Islet precursor cell (in vitro differentiated cells): ENCODE measurements around the gene CD84.
"Not testable (repeated sequence)": the region's sequence is repeated elsewhere in the genome, so short reads cannot be mapped to it uniquely, and the experiment has no call there.

Source experiments
- DNase-seq: peaks from one replicate; pipeline ENCODE4 v3.0.0-alpha.2; 2018

Gene CD84

GRCh38 chr1:160499631-160500030, 79.7 kb downstream of the CD84 start:
- no peak for DNase-seq

- not testable (repeated sequence) for DNase-seq
Observed at GRCh38 chr1:160498301-160499065, 80.8 kb downstream of the CD84 start.

DNA sequence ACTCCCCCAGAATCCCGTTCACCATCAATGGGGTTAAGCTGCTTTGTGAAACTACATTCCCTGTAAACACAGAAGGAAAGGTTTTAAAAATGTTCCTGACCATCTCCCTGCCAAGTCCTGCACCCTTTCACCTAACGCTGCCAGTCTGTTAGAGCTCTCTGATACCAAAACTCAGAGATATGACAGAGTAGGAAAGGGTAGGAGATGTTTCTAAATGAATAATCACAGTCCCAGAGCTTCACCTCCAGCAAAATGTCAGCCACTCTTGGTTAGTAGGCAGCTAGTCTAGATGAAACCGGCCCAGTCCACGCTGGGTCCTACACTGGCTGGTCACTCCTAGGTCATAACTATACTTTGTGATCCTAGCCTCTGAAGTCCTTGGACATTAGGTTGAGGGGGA, 83.0 kb downstream of the CD84 start:
- DNase-seq = no peak

GRCh38 chr1:160494620-160495019, 84.7 kb downstream of the CD84 start:
- no peak for DNase-seq

- no peak for DNase-seq
Observed at GRCh38 chr1:160492617-160493016, 86.7 kb downstream of the CD84 start.

GRCh38 chr1:160491981-160492380, 87.3 kb downstream of the CD84 start:
- no peak for DNase-seq
